Measurements from ENCODE around the gene PTPN13.
A peak's percentile ranks its signal among the peaks of the same experiment; 100 is the strongest.

Gene PTPN13

DNA sequence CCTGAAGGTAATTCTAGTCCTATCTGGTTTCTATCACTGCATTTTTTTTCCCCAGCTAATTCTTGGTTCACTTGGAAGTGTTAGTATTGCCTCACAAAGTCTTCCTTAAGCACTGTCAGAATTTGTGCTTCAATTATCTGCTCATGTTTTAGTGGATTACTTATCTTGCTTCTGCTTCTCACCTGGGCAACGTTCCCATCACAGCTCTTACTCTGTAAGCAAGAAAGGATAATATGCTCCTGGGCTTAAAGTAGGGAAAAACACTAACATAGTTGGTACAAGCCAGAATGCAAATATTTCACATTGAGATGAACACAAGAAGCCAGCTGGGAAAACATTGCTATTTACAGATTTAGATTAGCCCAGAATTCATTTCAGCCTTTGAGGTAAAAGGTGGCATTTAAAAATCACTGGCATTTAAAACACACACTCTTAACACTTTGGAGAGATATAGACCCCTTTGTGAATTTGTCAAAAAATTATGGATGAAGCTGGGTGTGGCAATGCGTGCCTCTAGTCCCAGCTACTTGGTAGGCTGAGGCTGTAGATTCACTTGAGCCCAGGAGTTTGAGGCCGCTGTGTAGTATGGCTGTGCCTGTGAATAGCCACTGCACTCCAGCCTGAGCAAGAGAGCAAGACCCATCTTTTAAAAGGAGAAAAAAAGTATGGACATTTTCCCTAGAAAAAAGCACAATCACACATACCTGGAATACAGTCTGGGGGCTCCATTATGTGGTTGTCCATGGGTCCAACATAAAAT lies 6.6 kb upstream of the PTPN13 start:
- no peak for DNase-seq

DNA sequence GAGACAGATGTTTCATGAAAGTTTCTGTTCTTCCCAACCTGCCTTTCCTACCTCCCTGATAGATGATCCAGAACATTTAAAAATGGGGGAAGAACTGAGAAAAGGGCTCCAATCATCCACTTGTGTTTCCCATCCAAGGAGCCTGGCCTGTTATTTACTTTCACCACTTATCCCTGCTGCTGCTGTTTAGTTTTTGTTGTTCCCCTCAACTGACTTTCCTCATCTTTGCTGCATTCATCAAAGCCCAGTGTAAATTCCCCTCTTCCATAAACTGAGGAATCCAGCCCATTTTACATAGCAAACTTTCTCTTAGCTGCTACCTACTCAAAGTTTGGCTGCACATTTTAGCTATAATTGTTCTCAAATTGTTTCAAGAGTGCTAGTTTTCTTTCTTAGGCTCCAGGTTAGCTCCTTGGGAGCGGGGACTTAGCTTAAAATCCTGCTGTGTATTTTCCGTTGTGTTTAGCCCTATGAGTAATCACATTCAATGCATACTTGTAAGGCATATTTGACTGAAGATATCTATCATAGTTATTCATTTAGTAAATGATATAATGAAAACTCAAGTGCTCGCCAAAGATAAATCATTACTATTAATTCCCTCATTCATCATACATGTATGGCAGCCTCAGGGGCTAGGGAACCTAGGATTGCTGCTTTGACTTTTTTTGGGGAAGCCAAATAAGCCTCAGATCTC lies 1.4 kb upstream of the PTPN13 start:
- DNase-seq = no peak

DNA sequence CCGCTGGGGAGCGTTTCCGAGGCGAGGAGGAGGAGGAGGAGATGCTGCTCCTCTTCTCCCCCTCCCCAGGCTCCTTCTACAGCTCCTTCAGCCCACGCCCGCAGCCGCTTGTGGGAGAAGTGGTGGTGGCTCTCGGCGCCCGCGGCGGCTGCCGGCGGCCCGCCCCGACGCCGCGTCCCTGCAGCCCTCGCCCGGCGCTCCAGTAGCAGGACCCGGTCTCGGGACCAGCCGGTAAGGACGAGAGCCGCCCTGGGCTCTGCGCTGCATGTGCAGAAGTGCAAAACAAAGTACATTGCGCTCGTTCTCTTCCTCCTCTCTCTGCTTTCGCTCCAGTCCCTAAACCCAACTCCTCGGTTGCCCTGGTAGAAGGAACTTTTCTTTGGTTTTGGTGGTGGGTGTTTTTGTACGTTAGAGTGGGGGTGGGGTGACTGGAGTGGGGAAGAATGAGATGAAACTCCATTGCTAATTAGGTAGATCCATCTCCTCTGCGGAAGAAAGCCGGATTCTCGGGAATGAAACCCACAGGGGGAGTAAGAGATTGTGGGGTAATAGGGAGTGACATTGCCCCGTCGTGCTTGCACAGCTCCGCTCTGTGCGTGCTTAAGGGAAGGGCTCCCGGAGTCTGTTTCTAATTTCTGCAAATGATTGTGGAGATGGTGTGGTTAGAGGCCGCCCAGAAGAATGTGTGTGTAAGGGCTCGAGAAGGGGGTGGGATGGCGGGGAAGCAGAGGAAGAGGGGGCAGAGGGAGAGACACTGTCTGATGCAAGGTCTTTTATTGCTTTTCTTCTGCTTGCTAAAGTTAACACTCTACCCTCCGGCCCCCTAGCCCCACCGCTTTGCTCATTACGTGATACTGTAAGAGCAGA lies 677 bp downstream of the PTPN13 start:
- peak; percentile 36 for DNase-seq

DNA sequence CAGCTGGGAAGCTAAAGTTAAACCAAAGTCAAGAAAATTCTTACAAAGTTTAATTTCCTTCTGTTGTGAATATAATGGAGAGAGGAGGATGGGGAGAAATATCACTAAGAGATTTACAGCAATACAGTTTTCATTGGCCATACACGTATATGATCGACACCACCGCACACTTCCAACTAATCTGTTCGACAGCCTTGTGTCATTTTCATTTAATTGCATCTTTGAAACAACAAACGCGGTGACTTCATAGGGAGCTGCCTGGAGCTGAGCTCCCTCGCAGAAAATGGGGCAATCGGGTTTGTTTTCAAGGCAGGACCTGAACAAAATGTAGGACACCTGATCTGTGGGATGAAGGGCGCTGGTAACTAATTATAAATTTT lies 1.3 kb downstream of the PTPN13 start:
- no peak for DNase-seq

DNA sequence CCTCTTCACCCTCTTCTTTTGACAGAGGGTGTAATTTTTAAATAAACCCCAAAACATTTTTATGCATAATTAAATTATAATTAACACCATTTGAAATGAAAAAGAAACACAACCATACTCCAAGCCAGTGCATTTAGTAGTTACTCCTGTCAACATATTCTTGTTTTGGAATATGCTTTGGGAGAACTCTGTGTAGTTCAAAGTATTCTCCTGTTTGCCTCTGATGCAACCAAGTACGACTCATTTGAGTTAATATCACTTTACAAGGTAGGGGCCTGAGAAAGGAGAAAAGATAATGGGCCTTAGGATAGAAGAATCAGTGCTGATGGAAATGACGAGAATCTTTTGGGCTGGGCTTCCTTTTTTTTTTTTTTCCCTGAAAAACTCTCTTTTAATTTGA lies 2.7 kb downstream of the PTPN13 start:
- DNase-seq = no peak

DNA sequence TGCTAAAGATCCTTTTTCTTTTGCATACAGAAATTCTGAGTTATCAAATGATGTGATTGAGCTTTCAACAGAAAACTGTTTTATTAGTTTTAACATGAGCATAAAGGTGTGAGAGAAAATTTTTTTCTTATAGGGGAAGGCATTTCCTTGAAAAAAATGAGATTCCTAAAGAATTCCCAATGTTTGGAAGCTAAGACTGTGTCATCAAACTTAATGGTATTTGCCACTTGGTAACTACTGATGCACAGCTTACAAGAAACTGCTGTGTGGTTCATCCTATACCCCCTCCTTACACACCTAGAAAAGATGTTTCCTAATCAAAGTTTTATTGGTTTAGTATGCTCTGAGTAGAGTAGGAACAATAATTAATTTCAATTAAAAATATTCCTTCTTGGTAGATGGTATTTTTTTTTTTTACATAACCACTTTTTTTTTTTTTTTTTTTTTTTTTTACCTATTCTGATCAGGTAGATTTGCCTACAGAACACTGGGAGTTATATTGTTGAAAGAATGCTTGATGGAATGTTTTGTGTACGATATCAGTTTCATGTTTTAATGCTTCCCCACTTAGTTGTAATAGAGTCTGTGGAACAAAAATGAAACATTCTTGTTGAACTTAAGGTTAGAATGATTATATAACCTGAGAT lies 6.0 kb downstream of the PTPN13 start:
- DNase-seq = no peak

DNA sequence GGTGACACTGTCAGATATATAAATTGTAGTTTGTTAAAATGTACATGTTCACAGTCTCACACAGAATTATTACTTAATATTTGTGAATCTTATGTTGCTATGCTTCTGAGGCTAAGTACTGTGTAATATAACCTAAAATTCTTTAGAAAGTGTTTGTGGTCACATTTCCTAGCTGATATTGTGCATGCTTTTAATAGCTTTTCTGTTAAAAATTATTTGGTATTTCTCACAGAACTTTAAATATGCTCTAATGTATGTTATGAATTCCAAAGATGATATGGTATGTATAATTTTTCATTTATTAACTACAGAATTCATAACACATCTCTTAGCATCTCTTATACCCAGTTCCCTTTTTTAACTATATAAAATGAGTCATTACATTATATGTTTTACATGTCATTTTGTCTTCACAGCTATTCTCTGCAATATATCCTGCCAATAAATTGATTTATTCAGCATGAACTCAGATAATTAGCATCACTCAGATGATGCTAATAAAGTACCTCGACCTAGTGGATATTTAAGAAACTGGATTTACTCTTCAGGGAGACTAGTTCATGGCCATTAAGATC lies 9.3 kb downstream of the PTPN13 start:
- DNase-seq = no peak

DNA sequence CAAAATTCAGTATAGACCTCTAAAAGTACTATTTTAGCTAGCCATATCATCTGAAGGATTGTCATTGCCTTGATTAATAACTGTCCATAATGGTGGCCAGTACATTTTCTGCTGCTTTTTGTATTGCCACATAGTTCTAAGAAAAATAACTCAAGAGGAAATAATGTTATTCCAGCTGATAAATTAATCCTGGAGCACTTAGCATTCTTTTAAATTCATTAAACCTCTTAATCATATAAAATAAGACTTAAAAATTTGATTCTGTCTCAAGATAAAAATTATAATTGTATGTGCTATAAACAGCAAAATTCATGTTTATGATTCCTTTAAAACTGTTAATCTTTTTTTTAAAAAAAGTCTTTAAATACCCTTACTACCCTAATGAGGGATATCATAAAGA lies 12.7 kb downstream of the PTPN13 start:
- no peak for DNase-seq

DNA sequence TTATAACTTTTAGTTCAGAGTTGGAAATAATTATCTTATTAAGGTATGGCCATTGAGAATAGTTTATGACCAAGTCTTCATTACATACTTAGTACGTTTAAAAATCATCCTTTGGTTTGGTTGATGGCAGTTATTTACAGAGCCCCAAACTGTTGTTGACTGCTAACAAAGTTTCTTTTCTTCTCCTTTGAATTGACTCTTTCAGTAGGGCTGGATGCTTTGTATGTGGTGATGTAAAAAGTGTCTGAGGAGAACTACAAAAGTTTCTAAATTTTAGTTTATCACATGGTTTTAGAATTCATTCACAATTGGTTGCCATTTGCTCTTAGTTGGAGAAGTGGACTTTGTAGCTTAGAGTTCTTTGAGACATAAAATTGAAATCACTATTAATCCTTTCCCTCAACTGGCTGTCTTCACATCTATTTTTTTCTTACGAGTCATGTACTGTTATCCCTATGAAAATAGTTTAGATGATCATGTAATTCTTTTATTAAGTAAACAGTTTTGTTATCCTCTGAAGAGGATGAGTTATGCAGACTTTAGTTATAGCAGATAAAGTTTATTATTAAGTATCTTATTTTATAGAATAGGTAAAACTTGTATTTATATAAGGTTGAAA lies 14.8 kb downstream of the PTPN13 start:
- DNase-seq = no peak

DNA sequence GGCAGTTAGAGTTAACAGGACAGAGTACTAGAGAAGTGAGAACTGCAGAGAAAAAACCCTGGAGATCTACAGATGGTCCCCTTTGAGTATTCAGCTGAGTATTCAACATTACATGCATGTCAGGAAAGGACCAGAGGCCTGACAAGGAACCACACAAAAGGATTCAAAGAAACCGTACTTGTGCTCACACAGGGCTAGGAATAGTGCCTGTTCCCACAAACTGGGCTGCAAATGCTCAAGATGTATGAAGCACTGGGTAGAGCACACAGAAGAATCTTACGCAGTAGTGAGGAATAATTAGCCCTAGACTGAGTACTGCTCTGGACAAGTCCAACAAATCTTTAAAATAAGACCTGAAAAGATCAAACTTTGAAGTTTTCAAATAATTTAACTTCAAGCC lies 17.6 kb downstream of the PTPN13 start:
- no peak for DNase-seq

DNA sequence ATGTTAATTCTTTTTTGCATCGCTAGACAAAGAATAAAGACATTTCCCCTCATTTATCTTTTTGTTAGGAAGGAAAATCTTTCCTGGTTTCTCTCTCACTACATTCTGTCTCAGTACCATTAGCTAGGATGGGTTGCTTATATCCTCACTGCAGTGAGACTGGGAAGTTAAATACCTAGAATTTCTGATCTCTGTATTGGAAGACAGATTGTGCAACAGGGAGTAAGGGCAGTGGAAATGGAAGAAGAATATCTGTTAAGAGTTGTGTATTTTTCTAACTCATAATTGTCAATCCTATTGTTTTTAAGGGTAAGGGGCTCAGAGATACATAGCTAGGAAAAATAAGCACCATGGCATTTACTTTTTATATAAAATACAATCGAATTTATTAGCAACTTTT lies 19.6 kb downstream of the PTPN13 start:
- no peak for DNase-seq

DNA sequence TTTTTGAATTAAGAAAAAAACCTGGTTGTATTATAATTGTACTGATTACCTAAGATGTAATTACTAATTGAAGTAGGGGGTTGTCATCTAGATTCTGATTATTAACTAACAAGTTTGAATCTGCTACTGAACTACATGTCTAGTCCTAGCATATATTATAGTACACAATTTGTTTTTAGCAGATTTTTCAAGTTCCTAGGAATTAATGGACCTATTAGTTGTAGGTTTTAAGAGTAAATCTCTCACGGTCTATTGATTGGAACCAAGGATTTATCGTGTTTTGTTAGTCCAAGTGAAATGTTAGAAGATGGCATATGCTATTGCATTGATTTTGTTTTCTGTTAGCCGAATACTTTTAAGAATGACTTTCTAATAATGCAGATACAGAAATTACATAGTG lies 20.8 kb downstream of the PTPN13 start:
- no peak for DNase-seq

DNA sequence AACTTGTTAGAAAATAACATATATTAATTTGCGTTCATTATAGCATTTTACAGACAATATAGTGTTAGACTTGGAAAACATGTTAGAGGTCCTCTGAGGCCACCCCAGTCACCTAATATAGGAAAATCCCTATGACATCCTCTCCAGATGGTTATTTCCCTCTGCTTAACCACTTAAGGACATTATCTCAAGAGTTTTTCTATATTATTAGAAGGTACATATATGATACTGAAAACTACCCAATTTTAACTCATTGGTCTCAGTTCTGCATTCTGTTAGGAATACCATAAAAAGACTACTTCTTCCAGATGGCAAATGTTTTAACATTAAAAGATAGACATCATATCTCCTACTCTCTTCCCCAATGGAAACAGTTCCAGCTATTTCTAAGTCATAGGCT lies 21.4 kb downstream of the PTPN13 start:
- DNase-seq = no peak

DNA sequence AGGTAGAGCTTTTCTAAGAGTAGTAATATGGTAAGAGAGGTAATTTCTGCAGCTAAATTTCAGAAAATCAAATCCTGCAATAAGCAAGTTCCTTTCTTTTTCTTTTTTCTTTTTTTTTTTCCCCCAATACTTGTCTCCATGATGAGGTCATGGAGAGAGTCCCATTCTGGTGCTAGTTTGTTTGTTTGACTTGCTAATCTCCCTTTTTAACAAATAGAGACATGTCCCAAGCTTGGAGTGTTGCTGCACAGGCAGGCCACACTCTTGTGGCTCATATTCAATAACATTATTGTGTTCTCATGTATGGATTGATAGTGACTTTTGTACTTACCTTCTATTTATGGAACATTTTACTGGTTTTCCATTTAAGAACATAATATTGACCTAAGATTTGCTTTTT lies 25.5 kb downstream of the PTPN13 start:
- DNase-seq = no peak

DNA sequence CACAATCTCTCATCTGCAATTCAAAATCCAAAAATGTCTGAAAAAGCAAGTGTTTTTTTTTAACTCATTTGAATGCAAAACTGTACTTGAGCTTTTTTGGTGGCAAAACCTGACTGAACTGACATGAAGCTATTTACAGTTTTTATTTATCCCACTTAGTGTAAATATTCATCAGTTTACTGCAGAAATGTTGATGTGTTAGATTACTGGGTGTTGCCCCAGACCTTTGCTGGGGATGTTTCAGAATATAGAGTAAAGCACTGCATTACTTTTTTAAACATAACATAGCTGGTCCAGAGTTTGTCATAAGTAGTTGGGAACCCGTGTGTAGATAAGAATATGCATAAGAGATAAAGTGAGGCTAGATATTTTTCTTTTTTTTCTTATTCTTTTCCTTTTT lies 27.3 kb downstream of the PTPN13 start:
- DNase-seq = no peak

DNA sequence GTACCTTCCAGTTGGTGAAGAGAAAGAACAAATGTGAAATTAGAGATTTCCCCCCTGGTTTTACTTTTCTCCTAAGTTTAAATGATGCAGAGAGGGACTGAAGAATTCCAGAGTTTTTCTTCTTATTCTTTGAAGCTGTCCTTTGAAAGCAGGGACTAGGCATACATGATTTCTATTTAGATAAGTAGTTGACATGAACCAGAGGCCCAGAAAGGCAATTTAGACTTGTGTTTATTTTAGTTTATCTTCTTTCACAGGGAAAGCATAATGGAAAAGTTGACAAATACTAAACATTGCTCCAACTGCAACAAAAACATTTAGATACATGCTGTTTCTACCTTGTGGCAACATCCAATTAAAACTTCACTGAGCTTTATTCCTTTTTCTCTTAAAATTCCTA lies 32.0 kb downstream of the PTPN13 start:
- DNase-seq = no peak

DNA sequence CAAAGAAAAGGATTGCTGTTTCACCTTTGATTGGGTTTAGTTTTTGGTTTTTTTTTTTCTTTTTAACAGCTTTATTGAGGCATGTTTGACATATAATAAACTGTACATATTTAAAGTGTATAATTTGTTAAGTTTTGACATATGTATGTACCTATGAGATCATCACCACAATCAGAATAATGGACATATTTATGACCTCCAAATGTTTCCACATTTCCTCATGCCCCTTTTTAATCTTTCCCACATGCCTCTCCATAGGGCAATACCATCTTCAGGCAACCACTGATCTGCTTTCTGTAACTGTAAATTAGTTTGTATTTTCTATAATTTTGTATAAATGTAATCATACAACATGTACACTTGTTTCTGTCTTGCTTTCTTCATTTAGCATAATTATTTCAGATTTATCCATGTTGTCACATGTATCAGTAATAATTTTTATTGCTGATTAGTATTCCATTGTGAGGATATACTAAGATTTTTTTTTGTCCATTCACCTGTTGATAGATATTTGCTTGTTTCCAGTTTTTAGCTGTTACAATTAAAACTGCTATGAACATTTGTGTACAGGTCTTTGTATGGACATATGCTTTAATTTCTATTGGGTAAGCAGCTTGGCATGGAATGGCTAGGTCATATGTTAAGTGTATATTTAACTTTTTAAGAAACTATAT lies 33.5 kb downstream of the PTPN13 start:
- DNase-seq = no peak

DNA sequence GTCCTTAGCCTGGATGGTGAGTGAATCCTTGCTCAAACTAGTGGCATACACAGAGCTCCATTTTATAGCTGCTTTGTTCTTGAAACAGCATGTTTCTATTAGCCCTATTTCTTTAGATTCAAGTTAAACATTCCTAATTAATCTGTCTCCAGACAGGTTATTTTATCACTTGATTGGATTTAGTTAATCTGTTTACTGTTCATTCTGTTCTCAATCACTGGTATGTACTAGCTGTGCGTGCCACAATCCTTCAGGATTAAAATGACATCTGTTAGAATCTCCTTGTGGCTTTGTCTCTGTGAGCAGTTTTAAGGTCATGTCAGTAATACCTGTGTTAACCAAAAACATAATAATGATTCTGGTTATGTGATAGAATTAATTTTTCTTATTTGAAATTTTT lies 36.5 kb downstream of the PTPN13 start:
- DNase-seq = no peak

DNA sequence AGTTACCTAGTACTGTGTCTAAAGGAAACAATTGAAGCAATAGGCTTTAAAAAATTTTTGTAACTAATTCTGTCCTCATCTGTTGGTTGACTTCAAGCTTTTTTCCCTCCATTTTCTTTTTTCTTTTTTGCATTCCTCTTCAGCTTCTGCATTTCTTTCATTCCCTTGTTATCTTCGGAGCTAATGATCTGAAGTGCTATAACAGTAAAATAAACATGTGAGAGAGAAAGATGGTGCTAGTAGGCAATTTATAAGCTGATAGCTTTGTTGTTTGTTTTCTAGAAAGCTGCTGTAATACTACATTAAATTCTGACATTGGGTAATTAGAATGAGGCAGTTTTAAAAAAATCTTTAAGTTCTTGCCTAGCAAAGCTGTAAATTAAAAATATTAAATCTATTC lies 37.1 kb downstream of the PTPN13 start:
- DNase-seq = no peak

DNA sequence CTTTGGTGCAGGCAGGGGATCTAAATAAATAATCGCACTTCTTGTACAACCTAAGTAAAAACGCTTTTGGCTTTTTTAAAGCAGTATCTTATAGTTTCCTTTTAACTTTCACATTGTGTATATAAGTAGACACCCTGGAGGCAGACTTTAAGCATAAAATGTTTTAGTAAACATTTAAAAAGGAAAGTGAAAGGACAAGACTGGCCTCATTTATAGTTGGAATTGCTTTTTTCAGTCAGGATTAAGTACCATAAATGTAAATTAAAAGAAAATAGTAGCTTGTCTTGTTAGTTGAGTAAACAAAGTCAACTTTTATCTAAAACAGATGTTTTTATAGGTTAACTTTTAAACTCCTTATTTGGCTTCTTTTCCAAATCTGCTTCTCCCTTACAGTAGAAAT lies 39.7 kb downstream of the PTPN13 start:
- no peak for DNase-seq

DNA sequence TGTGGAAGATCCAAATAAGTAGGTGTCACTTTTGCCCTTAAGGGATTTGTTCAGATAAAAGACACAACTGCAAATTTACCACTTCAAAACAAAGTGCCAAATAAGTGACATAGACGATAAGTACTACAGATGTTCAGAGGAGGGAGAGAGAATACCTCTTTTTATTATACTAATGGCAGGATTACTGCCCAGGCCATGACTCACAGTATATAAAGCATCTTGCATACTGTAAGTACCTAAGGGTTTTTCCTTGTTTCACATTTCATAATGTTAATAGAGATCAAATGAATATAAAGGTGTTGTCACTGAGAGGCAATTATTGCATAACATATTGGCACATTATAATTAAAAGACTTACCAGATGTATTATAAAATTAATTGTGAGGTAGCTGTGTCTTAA lies 46.4 kb downstream of the PTPN13 start:
- DNase-seq = no peak

DNA sequence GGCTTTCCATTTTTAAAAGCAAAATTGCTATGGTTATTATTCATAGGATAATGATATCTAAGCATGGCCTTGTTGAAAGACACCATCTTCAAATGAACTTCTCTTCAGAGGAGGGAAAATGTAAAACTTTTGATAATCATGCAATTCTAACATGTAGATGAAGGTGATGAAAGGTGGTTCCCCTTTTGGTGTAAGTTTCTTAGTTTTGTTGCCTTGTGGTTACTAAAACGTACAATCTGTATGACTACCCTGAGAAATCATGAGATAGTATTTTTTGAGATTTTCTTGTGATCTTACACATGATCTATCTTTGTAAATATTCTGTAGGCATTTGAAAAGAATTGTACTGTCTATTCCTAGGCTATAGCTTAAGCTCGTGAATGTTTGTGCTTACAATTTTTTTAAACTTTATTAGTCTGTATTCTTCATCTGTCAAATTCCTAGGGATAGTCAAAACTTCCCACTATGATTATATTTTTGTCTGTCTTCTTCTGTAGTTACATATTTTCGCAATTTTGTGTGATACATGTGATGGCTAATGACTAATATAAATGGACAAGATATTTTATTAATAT lies 47.5 kb downstream of the PTPN13 start:
- DNase-seq = no peak

All from stimulated activated CD8-positive, alpha-beta memory T cell treated with anti-CD3 and anti-CD28 coated beads, Interleukin-4, amount 100 ng/mL, for 48 hours (primary cell).